Ureter (tissue), 1 donor: Measurements from ENCODE around the gene C5orf58. TPM values are rescaled to one million over a fixed set of nuclear protein-coding genes. Genes with fewer than 3 reads are reported as not detected.
A peak's percentile ranks its signal among the peaks of the same experiment; 100 is the strongest.

Experiments used
- DNase-seq: peaks from one replicate; pipeline ENCODE4 v3.0.0-alpha.2; 2020; ENCODE audit warnings: low spot score
- total RNA-seq: library from RNA; stranded (reverse); gene quantifications from one replicate; pipeline ENCODE4 v1.2.4, GENCODE V29; 2023
- donor health status: DM: yes; HTN: yes; CAD: no.

The C5orf58 gene
- total RNA-seq, 1 donor from 2014 or later: not detected

- DNase-seq: no peak
Observed at GRCh38 chr5:170256571-170256970, 23.8 kb downstream of the C5orf58 start.

- no peak for DNase-seq
Observed at GRCh38 chr5:170257370-170257769, 24.6 kb downstream of the C5orf58 start.

- no peak for DNase-seq
Observed at GRCh38 chr5:170261528-170262043, 28.8 kb downstream of the C5orf58 start.

GRCh38 chr5:170262061-170263045 lies 29.6 kb downstream of the C5orf58 start:
- no peak for DNase-seq

- no peak for DNase-seq
Observed at GRCh38 chr5:170263906-170264305, 31.1 kb downstream of the C5orf58 start.

- DNase-seq: no peak
Observed at GRCh38 chr5:170265522-170265921, 32.7 kb downstream of the C5orf58 start.

GRCh38 chr5:170266570-170267381 lies 34.0 kb downstream of the C5orf58 start:
- DNase-seq: no peak

- peak; percentile 78 for DNase-seq
Observed at GRCh38 chr5:170267431-170268152, 34.8 kb downstream of the C5orf58 start.

- no peak for DNase-seq
Observed at GRCh38 chr5:170268153-170268689, 35.4 kb downstream of the C5orf58 start.

- no peak for DNase-seq
Observed at GRCh38 chr5:170268884-170269283, 36.1 kb downstream of the C5orf58 start.

- DNase-seq: no peak
Observed at GRCh38 chr5:170269579-170269978, 36.8 kb downstream of the C5orf58 start.

GRCh38 chr5:170270293-170271069 lies 37.7 kb downstream of the C5orf58 start:
- no peak for DNase-seq

- DNase-seq: no peak
Observed at GRCh38 chr5:170273968-170274710, 41.4 kb downstream of the C5orf58 start.

GRCh38 chr5:170275376-170275994 lies 42.7 kb downstream of the C5orf58 start:
- no peak for DNase-seq

GRCh38 chr5:170276140-170276539 lies 43.4 kb downstream of the C5orf58 start:
- DNase-seq: no peak

GRCh38 chr5:170277867-170278281 lies 45.1 kb downstream of the C5orf58 start:
- DNase-seq: no peak

- DNase-seq: peak; percentile 64
Observed at GRCh38 chr5:170278611-170279458, 46.0 kb downstream of the C5orf58 start.

GRCh38 chr5:170279459-170279817 lies 46.7 kb downstream of the C5orf58 start:
- DNase-seq: no peak
